HepG2 (cell line): ENCODE results near the gene MPIG6B. TPM values are rescaled to one million over a fixed set of nuclear protein-coding genes. Genes with fewer than 3 reads are reported as not detected.
A peak's percentile ranks its signal among the peaks of the same experiment; 100 is the strongest.

ENCODE experiments used
- BCL6 ChIP-seq: IDR thresholded peaks from 2 replicates; pipeline ENCODE4 v1.6.1; 2016; ENCODE audit warnings: missing genetic modification reagents, missing compliant biosample characterization
- CENPX ChIP-seq: sonication (generic); formaldehyde crosslinking; IDR thresholded peaks from 2 replicates; pipeline ENCODE4 v1.9.0; 2021; ENCODE audit warnings: mild to moderate bottlenecking, missing genetic modification reagents, moderate library complexity
- DNMT3B ChIP-seq: conservative IDR thresholded peaks from 2 replicates; pipeline ENCODE4 v1.6.1; 2016; ENCODE audit warnings: missing biosample characterization, control low read depth
- ELF1 ChIP-seq: sonication (generic); formaldehyde crosslinking; IDR thresholded peaks from 2 replicates; pipeline ENCODE4 v1.4.0; 2020; ENCODE audit warnings: missing genetic modification reagents
- FOXO1 ChIP-seq: sonication (generic); formaldehyde crosslinking; IDR thresholded peaks from 2 replicates; pipeline ENCODE4 v1.4.0; 2020; ENCODE audit warnings: missing genetic modification reagents
- KLF11 ChIP-seq: IDR thresholded peaks from 2 replicates; pipeline ENCODE4 v1.6.1; 2016; ENCODE audit warnings: missing compliant biosample characterization
- KLF6 ChIP-seq: IDR thresholded peaks from 2 replicates; pipeline ENCODE4 v1.8.0; 2016; ENCODE audit warnings: missing biosample characterization, missing genetic modification reagents
- PITX1 ChIP-seq: sonication (generic); formaldehyde crosslinking; IDR thresholded peaks from 2 replicates; pipeline ENCODE4 v1.5.1; 2020; ENCODE audit warnings: mild to moderate bottlenecking, missing genetic modification reagents
- RFXAP ChIP-seq: sonication (generic); formaldehyde crosslinking; IDR thresholded peaks from 2 replicates; pipeline ENCODE4 v1.4.0; 2020; ENCODE audit warnings: missing genetic modification reagents, borderline replicate concordance
- RXRA ChIP-seq: sonication (generic); formaldehyde crosslinking; IDR thresholded peaks from 2 replicates; pipeline ENCODE4 v1.5.1; 2020; ENCODE audit warnings: missing genetic modification reagents
- SP1 ChIP-seq, 2 experiments: fragments of 450-650 bp in 1 of 2; sonication (generic) in 1 of 2; formaldehyde crosslinking in 1 of 2; IDR thresholded peaks; 2 replicates each; pipeline versions ENCODE4 v1.4.0 to v1.6.1; 2016 to 2020; ENCODE audit warnings: missing genetic modification reagents in 1 of 2
- TBP ChIP-seq: sonication (generic); formaldehyde crosslinking; IDR thresholded peaks from 2 replicates; pipeline ENCODE4 v1.5.0; 2020; ENCODE audit warnings: missing genetic modification reagents
- TBX2 ChIP-seq: sonication (generic); formaldehyde crosslinking; IDR thresholded peaks from 2 replicates; pipeline ENCODE4 v1.5.0; 2020; ENCODE audit warnings: missing genetic modification reagents, mild to moderate bottlenecking, borderline replicate concordance
- ZKSCAN5 ChIP-seq: sonication (generic); formaldehyde crosslinking; IDR thresholded peaks from 2 replicates; pipeline ENCODE4 v1.5.1; 2020; ENCODE audit warnings: mild to moderate bottlenecking, missing genetic modification reagents
- ZNF558 ChIP-seq: sonication (generic); formaldehyde crosslinking; IDR thresholded peaks from 2 replicates; pipeline ENCODE4 v1.9.0; 2022; ENCODE audit warnings: mild to moderate bottlenecking, missing genetic modification reagents, borderline replicate concordance
- ZNF605 ChIP-seq: sonication (generic); formaldehyde crosslinking; IDR thresholded peaks from 2 replicates; pipeline ENCODE4 v1.8.0; 2022; ENCODE audit warnings: mild to moderate bottlenecking, missing genetic modification reagents
- polyA plus RNA-seq, 8 experiments: library from polyadenylated mRNA; depleted of rRNA in 3 of 8; stranded (reverse) in 7 of 8; unstranded in 1 of 8; fragments of >200 nt; fragmentation: Illumina TruSeq in 4 of 8; extraction: Trizol in 4 of 8; gene quantifications; 2 replicates each; pipeline versions ENCODE4 v1.2.1 to v1.2.3, GENCODE V29; 2011 to 2016; ENCODE audit warnings: low read depth in 4 of 8, missing spikeins in 1 of 8, mixed read lengths in 1 of 8; ENCODE audit not compliant: insufficient read depth in 1 of 8
- total RNA-seq, 5 experiments: library from RNA; depleted of rRNA; stranded (reverse); fragments of >200 nt; fragmentation: Illumina TruSeq; extraction: Trizol; gene quantifications; 2 replicates each; pipeline ENCODE4 v1.2.3, GENCODE V29; 2016; ENCODE audit warnings: low read depth in 1 of 5
- TF ChIP-seq, protein P1 (sequence below): sonication (generic); formaldehyde crosslinking; IDR thresholded peaks from 2 replicates; pipeline ENCODE4 v1.4.0; 2020; ENCODE audit warnings: mild to moderate bottlenecking, missing genetic modification reagents
- TF ChIP-seq, protein P2 (sequence below): sonication (generic); formaldehyde crosslinking; IDR thresholded peaks from 2 replicates; pipeline ENCODE4 v1.4.0; 2020; ENCODE audit warnings: missing genetic modification reagents, borderline replicate concordance
- TF ChIP-seq, protein P3 (sequence below): sonication (generic); formaldehyde crosslinking; IDR thresholded peaks from 2 replicates; pipeline ENCODE4 v1.8.1; 2023; ENCODE audit warnings: mild to moderate bottlenecking, moderate library complexity, missing genetic modification reagents
- TF ChIP-seq, protein P4 (sequence below), 2 experiments: sonication (generic) in 1 of 2; formaldehyde crosslinking in 1 of 2; IDR thresholded peaks; 2 replicates each; pipeline versions ENCODE4 v1.5.1 to v1.6.1; 2011 to 2020; ENCODE audit warnings: borderline replicate concordance in 1 of 2, low read depth in 1 of 2, low read length in 1 of 2, mild to moderate bottlenecking in 1 of 2, missing genetic modification reagents in 1 of 2, moderate library complexity in 1 of 2
- TF ChIP-seq, protein P5 (sequence below): sonication (generic); formaldehyde crosslinking; IDR thresholded peaks from 2 replicates; pipeline ENCODE4 v1.5.0; 2020; ENCODE audit warnings: missing genetic modification reagents, mild to moderate bottlenecking, borderline replicate concordance

MPIG6B gene
- total and polyA plus RNA-seq, 2 of the 13 experiments (the other 11 are each of a cell fraction or from before 2014, with no cell fraction given) = not detected

DNA sequence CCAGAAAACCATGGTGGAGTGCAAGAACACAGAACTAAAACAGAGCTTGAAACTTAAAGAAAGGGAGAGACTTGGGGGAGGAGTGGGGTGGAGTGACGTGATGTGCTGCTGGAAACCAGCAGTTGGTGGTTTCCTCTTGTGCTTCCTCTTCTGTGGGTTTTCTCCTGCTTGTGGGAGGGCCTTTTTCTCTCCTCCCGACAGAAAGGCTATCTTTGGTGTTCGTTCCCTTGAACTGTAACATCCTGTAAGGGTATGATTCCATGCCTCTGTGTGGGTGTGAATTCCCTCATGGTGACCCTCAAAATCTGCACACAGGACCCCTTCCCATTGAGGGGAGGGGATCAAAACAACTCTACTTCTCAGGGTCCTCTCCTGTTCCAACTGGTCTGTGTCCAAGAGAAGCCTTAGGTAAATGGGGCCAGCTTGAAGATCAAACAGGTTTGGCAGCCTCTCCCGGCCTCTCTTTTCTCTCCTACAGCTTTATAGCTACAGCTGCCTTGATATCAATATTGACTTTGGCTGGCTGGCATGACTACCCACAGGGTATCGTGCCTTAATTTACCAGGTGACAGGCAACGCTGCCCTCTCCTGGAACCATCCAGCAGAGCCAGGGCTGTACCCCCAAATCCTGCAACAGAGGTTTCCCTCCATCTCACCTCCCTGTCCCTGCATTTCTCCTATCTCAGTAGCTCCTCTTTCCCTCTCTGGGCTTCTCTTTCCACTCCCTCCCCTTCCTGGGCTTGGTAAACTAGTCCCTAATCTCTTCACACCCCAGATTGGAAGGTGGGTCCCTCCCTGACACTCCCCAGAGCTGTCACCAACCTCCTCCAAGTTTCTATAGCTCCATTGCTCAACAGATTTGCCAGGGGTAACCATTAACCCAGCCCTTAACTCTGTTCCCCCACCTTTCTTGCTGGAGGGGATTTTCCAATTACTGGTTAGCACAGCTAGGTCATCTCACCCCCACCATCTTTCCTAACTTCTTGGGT lies 15.1 kb downstream of the MPIG6B start (continued):
- TF ChIP-seq, protein P1, sequence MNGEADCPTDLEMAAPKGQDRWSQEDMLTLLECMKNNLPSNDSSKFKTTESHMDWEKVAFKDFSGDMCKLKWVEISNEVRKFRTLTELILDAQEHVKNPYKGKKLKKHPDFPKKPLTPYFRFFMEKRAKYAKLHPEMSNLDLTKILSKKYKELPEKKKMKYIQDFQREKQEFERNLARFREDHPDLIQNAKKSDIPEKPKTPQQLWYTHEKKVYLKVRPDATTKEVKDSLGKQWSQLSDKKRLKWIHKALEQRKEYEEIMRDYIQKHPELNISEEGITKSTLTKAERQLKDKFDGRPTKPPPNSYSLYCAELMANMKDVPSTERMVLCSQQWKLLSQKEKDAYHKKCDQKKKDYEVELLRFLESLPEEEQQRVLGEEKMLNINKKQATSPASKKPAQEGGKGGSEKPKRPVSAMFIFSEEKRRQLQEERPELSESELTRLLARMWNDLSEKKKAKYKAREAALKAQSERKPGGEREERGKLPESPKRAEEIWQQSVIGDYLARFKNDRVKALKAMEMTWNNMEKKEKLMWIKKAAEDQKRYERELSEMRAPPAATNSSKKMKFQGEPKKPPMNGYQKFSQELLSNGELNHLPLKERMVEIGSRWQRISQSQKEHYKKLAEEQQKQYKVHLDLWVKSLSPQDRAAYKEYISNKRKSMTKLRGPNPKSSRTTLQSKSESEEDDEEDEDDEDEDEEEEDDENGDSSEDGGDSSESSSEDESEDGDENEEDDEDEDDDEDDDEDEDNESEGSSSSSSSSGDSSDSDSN (CRISPR knock-in tag) = peak; percentile 37
- TF ChIP-seq, protein P2, sequence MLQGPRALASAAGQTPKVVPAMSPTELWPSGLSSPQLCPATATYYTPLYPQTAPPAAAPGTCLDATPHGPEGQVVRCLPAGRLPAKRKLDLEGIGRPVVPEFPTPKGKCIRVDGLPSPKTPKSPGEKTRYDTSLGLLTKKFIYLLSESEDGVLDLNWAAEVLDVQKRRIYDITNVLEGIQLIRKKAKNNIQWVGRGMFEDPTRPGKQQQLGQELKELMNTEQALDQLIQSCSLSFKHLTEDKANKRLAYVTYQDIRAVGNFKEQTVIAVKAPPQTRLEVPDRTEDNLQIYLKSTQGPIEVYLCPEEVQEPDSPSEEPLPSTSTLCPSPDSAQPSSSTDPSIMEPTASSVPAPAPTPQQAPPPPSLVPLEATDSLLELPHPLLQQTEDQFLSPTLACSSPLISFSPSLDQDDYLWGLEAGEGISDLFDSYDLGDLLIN = 0 out of 2 replicates have a peak, but pooled peaks have one; percentile 47
- TF ChIP-seq RXRA = no peak; the same call in 1 of the 2 replicates
- peak; percentile 89 for TF ChIP-seq FOXO1 (CRISPR knock-in tag)
- peak; percentile 60 for TF ChIP-seq ZNF605 (CRISPR knock-in tag)
- TF ChIP-seq, protein P3, sequence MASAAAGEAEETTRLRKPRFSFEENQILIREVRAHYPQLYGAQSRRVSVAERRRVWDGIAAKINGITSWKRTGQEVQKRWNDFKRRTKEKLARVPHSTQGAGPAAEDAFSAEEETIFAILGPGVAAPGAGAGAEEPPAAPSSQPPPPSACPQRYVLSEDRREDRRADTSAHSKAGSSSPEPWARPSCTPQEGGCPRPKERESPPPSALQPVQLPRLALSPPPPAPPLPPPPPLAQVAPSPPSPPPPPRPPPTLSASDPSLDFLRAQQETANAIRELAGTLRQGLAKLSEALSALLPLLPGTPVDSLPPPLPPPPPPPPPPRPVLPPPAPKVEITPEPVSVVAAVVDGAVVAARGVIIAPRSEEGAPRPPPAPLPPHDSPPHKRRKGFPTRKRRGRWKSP (CRISPR knock-in tag) = 0 out of 2 replicates have a peak, but pooled peaks have one; percentile 11
- TF ChIP-seq ZNF558 (CRISPR knock-in tag) = peak; percentile 83; the same call in 1 of the 2 replicates
- TF ChIP-seq DNMT3B (CRISPR knock-in tag) = no peak; the same call in 1 of the 2 replicates
- TF ChIP-seq ELF1 (CRISPR knock-in tag) = peak; percentile 31; the same call in 1 of the 2 replicates
- TF ChIP-seq, protein P4, sequence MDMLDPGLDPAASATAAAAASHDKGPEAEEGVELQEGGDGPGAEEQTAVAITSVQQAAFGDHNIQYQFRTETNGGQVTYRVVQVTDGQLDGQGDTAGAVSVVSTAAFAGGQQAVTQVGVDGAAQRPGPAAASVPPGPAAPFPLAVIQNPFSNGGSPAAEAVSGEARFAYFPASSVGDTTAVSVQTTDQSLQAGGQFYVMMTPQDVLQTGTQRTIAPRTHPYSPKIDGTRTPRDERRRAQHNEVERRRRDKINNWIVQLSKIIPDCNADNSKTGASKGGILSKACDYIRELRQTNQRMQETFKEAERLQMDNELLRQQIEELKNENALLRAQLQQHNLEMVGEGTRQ (IDR thresholded peaks at IDR 0.05; ENCODE audit: low read depth, low read length) = 0 out of 2 replicates have a peak, but pooled peaks have one; percentile 3
- TF ChIP-seq, protein P4 (CRISPR knock-in tag; IDR thresholded peaks at IDR 0.05; ENCODE audit: borderline replicate concordance) = no peak
- no peak for TF ChIP-seq ZKSCAN5
- peak; percentile 77; the same call in 1 of the 2 replicates for TF ChIP-seq RFXAP
- TF ChIP-seq KLF6 (CRISPR knock-in tag) = no peak; the same call in 1 of the 2 replicates
- peak; percentile 100 for TF ChIP-seq TBX2 (CRISPR knock-in tag)
- 0 out of 2 replicates have a peak, but pooled peaks have one; percentile 47 for TF ChIP-seq KLF11 (CRISPR knock-in tag)
- TF ChIP-seq, protein P5, sequence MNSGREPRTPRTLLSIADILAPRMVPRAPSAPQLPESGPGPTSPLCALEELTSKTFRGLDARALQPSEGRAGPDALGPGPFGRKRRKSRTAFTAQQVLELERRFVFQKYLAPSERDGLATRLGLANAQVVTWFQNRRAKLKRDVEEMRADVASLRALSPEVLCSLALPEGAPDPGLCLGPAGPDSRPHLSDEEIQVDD (CRISPR knock-in tag) = no peak
- peak; percentile 91 for TF ChIP-seq BCL6
- TF ChIP-seq SP1 (IDR thresholded peaks at IDR 0.05) = no peak
- TF ChIP-seq SP1 (CRISPR knock-in tag; IDR thresholded peaks at IDR 0.05) = no peak; the same call in 1 of the 2 replicates
- no peak for TF ChIP-seq TBP (CRISPR knock-in tag)
- no peak for TF ChIP-seq CENPX
- peak; percentile 100 for TF ChIP-seq PITX1 (CRISPR knock-in tag)
